UCSD-AML1 (cell line): ENCODE measurements around the gene KLHL3.
A peak's percentile ranks its signal among the peaks of the same experiment; 100 is the strongest.
"Not testable (repeated sequence)": the region's sequence is repeated elsewhere in the genome, so short reads cannot be mapped to it uniquely, and the experiment has no call there.

Experiments used
- DNase-seq: peaks from one replicate; lab custom pipeline; 2025; ENCODE audit not compliant: unreplicated experiment; lab: John Stamatoyannopoulos, UW

The KLHL3 gene

DNA sequence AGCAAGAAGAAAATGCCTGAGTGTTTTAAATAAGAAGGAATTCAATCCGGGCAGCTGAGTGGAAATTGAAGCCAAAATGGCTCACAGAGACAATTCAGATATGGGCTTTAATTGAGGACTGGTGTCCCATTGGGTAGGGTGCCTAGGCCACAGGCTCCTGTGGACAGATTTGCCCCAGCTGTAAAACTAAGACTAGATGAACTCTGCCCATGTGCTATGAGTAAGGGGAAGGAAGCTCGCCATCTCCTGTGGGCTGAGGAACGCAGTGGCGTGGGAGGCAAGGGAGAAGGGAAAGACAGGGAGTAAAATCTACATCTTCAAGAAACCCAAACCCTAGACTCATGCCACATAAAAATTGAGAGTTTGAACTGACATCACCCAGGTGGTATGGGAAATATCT, 66.1 kb downstream of the KLHL3 start:
- DNase-seq: peak; percentile 43

GRCh38 chr5:137668637-137669036, 67.3 kb downstream of the KLHL3 start:
- no peak for DNase-seq

- no peak for DNase-seq
These were observed 68.5 kb downstream of the KLHL3 start for GRCh38 chr5:137667341-137667740.

DNA sequence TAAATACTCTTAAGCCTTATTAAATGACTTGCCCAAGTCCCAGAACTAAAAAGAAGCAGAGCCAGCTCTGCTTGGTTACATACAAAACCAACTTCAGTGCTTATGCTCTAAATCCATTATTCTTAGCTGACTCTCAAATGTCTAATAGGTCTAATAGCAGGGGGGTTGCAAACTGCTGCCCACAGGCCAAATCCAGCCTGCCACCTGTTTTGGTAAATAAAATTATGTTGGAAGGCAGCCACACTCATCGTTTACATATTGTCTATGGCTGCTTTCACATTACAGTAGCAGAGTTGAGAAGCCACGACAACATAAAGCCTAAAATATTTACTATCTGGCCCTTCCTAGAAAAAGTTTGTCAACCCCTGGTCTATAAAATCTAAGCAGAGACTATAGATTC, 69.0 kb downstream of the KLHL3 start:
- no peak for DNase-seq

DNA sequence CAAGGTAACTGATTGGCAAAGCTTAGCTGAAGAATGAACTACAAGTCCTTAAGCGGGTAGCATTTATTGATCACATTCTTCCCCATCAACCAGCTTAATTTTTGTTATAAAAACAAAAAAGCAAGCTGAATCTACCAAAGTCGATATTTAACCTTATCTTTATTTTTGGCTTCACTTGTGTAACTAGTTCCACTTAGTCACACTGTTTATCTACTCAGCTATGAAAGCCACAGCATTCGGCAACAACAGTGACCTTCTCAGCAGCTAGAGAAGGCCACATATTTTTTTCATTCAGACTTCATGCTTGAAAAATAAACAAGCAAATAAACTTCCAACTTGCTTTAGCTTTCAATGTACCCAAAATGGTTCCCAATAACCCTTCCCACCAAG, 69.4 kb downstream of the KLHL3 start:
- no peak for DNase-seq

DNA sequence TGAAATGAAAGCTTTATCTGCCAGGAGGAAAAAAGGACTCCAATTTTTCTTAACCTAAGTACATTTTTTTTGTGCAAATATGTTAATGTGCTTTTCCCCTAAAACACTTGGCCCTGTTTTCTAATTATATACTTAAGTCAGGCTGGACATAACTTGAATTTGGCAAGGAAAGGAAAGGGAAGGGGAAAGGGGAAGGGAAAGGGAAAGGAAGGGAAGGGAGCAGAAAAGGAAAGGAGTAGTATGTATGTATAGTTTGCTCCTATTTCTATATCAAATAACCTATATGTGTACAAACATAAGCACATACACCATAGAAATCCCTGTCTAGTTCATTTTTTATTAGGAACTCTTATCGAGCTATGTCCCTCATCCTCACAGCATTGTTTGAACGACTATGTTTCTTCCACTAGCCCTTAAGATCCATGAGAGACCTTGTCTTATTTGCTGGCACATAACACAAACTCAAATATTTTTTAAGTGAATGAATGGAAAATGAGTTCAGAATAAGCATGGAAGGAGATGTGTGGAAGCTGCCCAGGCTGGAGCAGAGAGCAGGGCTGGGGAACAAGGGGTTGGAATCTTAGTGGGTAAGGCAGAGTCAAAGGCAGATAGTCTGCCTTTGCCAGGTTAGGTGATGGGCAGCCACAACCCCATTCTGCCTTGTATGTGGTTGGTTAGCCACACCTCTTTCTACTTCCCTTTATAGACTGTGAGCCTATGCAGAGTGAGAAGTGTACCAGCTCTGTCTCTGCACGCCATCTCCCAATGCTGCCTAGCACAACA, 70.0 kb downstream of the KLHL3 start:
- peak; percentile 50 for DNase-seq

- peak; percentile 67 for DNase-seq
These were observed 75.5 kb downstream of the KLHL3 start for GRCh38 chr5:137660349-137660817.

DNA sequence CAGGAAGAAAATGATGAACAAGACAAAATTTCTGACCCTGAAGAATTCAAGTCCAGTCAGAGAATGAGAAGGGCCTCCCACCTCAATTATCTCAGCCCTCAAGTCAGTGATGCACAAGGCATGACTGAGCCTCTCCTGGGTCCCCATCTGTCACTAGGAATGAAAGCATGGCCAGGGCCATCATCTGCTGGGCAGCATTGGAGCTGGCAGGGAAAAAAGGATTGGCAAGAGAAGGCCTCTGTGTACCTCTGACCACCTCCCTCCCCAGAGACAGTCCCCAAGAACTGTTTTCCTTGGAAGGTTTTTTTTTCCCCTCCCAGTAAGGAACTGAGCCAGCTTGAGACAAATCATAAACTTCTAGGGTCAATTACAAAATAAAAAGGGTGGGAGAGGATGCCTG, 76.7 kb downstream of the KLHL3 start:
- no peak for DNase-seq

- DNase-seq: no peak
These were observed 77.6 kb downstream of the KLHL3 start for GRCh38 chr5:137658324-137658723.

GRCh38 chr5:137657073-137657472, 78.8 kb downstream of the KLHL3 start:
- DNase-seq: no peak

GRCh38 chr5:137656558-137656957, 79.3 kb downstream of the KLHL3 start:
- no peak for DNase-seq

- DNase-seq: no peak
These were observed 84.9 kb downstream of the KLHL3 start for GRCh38 chr5:137651022-137651421.

DNA sequence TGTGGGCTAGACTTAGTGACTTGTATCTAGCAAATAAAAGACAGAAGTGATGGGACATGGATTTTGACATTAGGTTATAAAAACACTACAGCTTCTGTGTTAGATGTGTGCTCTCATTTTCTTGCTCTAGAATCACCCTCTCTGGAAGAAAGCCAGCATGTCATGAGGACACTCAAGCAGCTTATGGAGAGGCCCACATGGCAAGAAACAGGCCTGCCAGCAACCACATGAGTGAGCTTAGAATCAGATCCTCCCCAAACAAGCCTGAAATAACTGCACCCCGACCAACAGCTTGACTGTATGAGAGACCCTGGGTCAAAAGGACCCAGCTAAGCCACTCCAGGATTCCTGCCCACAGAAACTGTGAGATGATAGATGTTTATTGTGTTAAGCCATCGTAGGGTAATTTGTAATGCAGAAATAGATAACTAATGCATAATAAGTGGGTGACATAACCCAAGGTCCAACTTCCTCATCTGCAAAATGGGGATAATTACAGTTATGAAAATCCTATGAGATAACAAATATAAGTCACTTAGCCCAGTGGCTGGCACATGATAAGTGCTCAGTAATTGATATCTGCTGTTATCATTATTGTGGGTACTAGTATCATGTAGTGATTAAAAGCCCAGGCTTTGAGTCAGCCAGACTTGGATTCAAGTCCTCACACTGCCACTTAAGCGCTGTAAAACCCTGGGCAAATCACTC, 86.5 kb downstream of the KLHL3 start:
- DNase-seq: no peak

GRCh38 chr5:137648361-137648760, 87.5 kb downstream of the KLHL3 start:
- no peak for DNase-seq

DNA sequence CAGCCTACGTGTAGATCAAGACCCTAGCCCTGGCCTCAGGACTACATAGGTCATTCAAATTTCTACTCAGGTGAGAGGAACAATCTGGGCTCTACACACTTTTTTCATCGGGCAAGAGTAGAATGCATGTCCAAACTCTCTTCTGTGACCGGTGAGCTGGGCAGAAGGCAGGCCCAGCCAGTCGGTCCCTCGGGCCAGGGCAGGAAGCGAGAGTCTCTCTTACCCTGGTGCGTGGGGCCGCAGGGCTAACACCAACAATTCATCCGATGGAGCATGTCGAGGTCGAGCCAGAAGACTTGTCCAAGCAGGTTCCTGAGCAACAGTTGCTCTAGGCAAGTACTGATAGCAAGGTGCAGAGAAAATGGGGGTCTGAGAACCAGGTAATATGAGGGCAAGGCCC, 88.5 kb downstream of the KLHL3 start:
- DNase-seq: no peak

GRCh38 chr5:137646761-137647160, 89.1 kb downstream of the KLHL3 start:
- DNase-seq: no peak

GRCh38 chr5:137643081-137643480, 92.8 kb downstream of the KLHL3 start:
- DNase-seq: not testable (repeated sequence)

DNA sequence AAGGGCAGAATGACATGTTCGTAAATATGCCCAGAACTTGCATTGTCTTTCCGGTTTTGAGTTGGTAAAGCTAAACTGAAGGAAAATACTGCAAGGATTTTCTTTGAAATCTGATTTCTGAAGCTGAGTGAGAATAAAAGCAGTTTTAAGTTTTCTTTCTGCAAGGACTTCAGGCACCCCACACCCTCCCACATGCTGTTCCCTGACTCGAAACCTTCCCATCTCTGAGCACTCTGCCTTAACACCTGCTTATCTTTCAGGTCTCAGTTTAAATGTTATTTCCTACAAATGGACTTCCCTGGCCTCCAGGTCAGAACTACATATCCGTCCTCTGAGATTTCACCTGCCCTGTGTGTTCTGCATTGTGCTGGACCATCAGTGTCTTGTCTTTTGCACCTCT, 93.8 kb downstream of the KLHL3 start:
- DNase-seq: no peak

DNA sequence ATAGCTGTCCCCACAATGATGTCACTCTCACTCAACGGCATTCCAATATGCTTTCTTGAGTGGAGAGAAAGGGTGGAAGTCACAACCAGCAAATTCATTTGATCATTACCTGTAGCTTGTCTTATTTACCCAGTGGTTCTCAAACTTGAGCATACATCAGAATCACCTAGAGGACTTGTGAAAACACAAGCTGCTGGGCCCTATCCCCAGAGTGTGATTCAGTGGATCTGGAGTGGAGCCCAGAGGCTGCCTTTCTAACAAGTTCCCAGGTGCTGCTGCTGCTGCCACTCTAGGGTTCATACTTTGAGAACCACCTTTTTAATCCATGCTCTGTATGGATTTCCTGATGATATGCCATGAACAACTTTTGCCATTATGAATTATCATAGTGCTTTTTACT, 94.7 kb downstream of the KLHL3 start:
- no peak for DNase-seq

DNA sequence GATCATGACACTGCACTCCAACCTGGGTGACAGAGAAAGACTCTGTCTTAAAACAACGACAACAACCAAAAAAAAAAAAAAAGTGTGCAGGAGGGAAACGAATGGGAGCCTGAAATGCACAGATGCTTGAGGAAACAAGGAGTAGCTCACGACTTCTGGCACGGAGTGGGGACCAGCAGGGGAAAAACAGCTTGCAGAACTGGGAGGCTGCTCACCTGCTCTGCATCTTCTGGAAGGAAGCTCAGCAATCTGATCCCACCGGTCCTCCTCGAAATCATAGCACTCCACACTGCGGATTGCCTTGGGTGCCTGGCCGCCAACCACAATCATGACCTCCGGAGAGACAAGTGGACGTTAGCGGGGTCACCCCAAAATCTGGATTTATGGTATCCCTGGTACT, 96.2 kb downstream of the KLHL3 start:
- no peak for DNase-seq

- no peak for DNase-seq
These were observed 97.0 kb downstream of the KLHL3 start for GRCh38 chr5:137638841-137639240.
